ENCODE measurements around the gene IGFL4.

Gene IGFL4

GRCh38 chr19:46022061-46022430 lies 18.8 kb downstream of the IGFL4 start:
- in situ Hi-C loops (cut with HindIII; ENCODE audit: low sequenced_read_pairs), result no loop called here

- in situ Hi-C loops (cut with HindIII; ENCODE audit: low sequenced_read_pairs), result no loop called here
These were observed 19.2 kb downstream of the IGFL4 start for GRCh38 chr19:46021531-46022041.

GRCh38 chr19:46020819-46021125 lies 20.0 kb downstream of the IGFL4 start:
- in situ Hi-C loops (cut with HindIII; ENCODE audit: low sequenced_read_pairs), result no loop called here

- in situ Hi-C loops (cut with HindIII; ENCODE audit: low sequenced_read_pairs), result loop anchor here (5.0 kb wide), 1 partner anchor 92 kb away; no protein-coding TSS in a partner anchor
These were observed 21.5 kb downstream of the IGFL4 start for GRCh38 chr19:46019270-46019669.

- in situ Hi-C loops (cut with HindIII; ENCODE audit: low sequenced_read_pairs), result loop anchor here (5.0 kb wide), 1 partner anchor 91 kb away; no protein-coding TSS in a partner anchor
These were observed 22.0 kb downstream of the IGFL4 start for GRCh38 chr19:46018729-46019251.

- in situ Hi-C loops (cut with HindIII; ENCODE audit: low sequenced_read_pairs), result loop anchor here (5.0 kb wide), 1 partner anchor 91 kb away; no protein-coding TSS in a partner anchor
These were observed 22.7 kb downstream of the IGFL4 start for GRCh38 chr19:46017874-46018675.

GRCh38 chr19:46017095-46017429 lies 23.7 kb downstream of the IGFL4 start:
- in situ Hi-C loops (cut with HindIII; ENCODE audit: low sequenced_read_pairs), result loop anchor here (5.0 kb wide), 1 partner anchor 90 kb away; no protein-coding TSS in a partner anchor

GRCh38 chr19:46016426-46017094 lies 24.2 kb downstream of the IGFL4 start:
- in situ Hi-C loops (cut with HindIII; ENCODE audit: low sequenced_read_pairs), result loop anchor here (5.0 kb wide), 1 partner anchor 89 kb away; no protein-coding TSS in a partner anchor

GRCh38 chr19:46015687-46016425 lies 24.9 kb downstream of the IGFL4 start:
- in situ Hi-C loops (cut with HindIII; ENCODE audit: low sequenced_read_pairs), result loop anchor here (5.0 kb wide), 1 partner anchor 89 kb away; no protein-coding TSS in a partner anchor

- in situ Hi-C loops (cut with HindIII; ENCODE audit: low sequenced_read_pairs), result loop anchor here (5.0 kb wide), 1 partner anchor 88 kb away; no protein-coding TSS in a partner anchor
These were observed 25.7 kb downstream of the IGFL4 start for GRCh38 chr19:46014941-46015686.

- in situ Hi-C loops (cut with HindIII; ENCODE audit: low sequenced_read_pairs), result no loop called here
These were observed 26.3 kb downstream of the IGFL4 start for GRCh38 chr19:46014534-46014933.

GRCh38 chr19:46009530-46010510 lies 31.0 kb downstream of the IGFL4 start:
- in situ Hi-C loops (cut with HindIII; ENCODE audit: low sequenced_read_pairs), result no loop called here

- in situ Hi-C loops (cut with HindIII; ENCODE audit: low sequenced_read_pairs), result no loop called here
These were observed 34.4 kb downstream of the IGFL4 start for GRCh38 chr19:46006411-46006810.

GRCh38 chr19:46002678-46003275 lies 38.0 kb downstream of the IGFL4 start:
- in situ Hi-C loops (cut with HindIII; ENCODE audit: low sequenced_read_pairs), result no loop called here

GRCh38 chr19:46000491-46001246 lies 40.1 kb downstream of the IGFL4 start:
- in situ Hi-C loops (cut with HindIII; ENCODE audit: low sequenced_read_pairs), result no loop called here

- in situ Hi-C loops (cut with HindIII; ENCODE audit: low sequenced_read_pairs), result loop anchor here (5.0 kb wide), 1 partner anchor 42 kb away; no protein-coding TSS in a partner anchor
These were observed 41.1 kb downstream of the IGFL4 start for GRCh38 chr19:45999653-46000121.

GRCh38 chr19:45998834-45999233 lies 42.0 kb downstream of the IGFL4 start:
- in situ Hi-C loops (cut with HindIII; ENCODE audit: low sequenced_read_pairs), result loop anchor here (5.0 kb wide), 1 partner anchor 42 kb away; no protein-coding TSS in a partner anchor

GRCh38 chr19:45996933-45997332 lies 43.9 kb downstream of the IGFL4 start:
- in situ Hi-C loops (cut with HindIII; ENCODE audit: low sequenced_read_pairs), result loop anchor here (5.0 kb wide), 1 partner anchor 40 kb away; no protein-coding TSS in a partner anchor

All from endothelial cell of hepatic sinusoid (primary cell).